Ecto neural progenitor cell (in vitro differentiated cells): ENCODE results near the gene PKN1.
"Not testable (repeated sequence)": the region's sequence is repeated elsewhere in the genome, so short reads cannot be mapped to it uniquely, and the experiment has no call there.

Source experiments
- DNase-seq: peaks from one replicate; pipeline ENCODE4 v3.0.0-alpha.2; 2018; ENCODE audit warnings: low spot score

PKN1 gene

GRCh38 chr19:14432791-14433553 is at the start of gene PKN1:
PKN1 (plus strand) TSS chr19:14433306; CDS start chr19:14433522, 216 bp downstream.
- peak; percentile 80 for DNase-seq

- no peak for DNase-seq
These were observed 49.2 kb upstream of the PKN1 start for GRCh38 chr19:14383661-14384555.

GRCh38 chr19:14385492-14385891 is 47.6 kb upstream of the PKN1 start:
- DNase-seq, result no peak

GRCh38 chr19:14390548-14390947 is 42.6 kb upstream of the PKN1 start:
- no peak for DNase-seq

GRCh38 chr19:14391156-14391821 is 41.8 kb upstream of the PKN1 start:
- no peak for DNase-seq

GRCh38 chr19:14393329-14393728 is 39.8 kb upstream of the PKN1 start:
- no peak for DNase-seq

- DNase-seq, result no peak
These were observed 38.9 kb upstream of the PKN1 start for GRCh38 chr19:14394167-14394566.

GRCh38 chr19:14395262-14395661 is 37.8 kb upstream of the PKN1 start:
- no peak for DNase-seq

GRCh38 chr19:14395710-14396336 is 37.3 kb upstream of the PKN1 start:
- DNase-seq, result no peak

- not testable (repeated sequence) for DNase-seq
These were observed 36.4 kb upstream of the PKN1 start for GRCh38 chr19:14396730-14397129.

GRCh38 chr19:14397168-14397567 is 35.9 kb upstream of the PKN1 start:
- not testable (repeated sequence) for DNase-seq

GRCh38 chr19:14400951-14401431 is 32.1 kb upstream of the PKN1 start:
- DNase-seq, result no peak

GRCh38 chr19:14401468-14402195 is 31.5 kb upstream of the PKN1 start:
- DNase-seq, result no peak

- DNase-seq, result no peak
These were observed 30.6 kb upstream of the PKN1 start for GRCh38 chr19:14402332-14403144.

- DNase-seq, result not testable (repeated sequence)
These were observed 29.8 kb upstream of the PKN1 start for GRCh38 chr19:14403145-14403930.

GRCh38 chr19:14404312-14404711 is 28.8 kb upstream of the PKN1 start:
- peak; percentile 41 for DNase-seq

GRCh38 chr19:14405380-14405757 is 27.7 kb upstream of the PKN1 start:
- no peak for DNase-seq

- peak; percentile 99 for DNase-seq
These were observed 27.1 kb upstream of the PKN1 start for GRCh38 chr19:14405758-14406644.
